ENCODE results near the gene MRPS7. TPM values are rescaled to one million over a fixed set of nuclear protein-coding genes. Genes with fewer than 3 reads are reported as not detected.

Gene MRPS7
- total and polyA plus RNA-seq, 9 of the 15 experiments (the other 6 are each of a cell fraction or from before 2014, with no cell fraction given): 107 to 244 (median 132) TPM

DNA sequence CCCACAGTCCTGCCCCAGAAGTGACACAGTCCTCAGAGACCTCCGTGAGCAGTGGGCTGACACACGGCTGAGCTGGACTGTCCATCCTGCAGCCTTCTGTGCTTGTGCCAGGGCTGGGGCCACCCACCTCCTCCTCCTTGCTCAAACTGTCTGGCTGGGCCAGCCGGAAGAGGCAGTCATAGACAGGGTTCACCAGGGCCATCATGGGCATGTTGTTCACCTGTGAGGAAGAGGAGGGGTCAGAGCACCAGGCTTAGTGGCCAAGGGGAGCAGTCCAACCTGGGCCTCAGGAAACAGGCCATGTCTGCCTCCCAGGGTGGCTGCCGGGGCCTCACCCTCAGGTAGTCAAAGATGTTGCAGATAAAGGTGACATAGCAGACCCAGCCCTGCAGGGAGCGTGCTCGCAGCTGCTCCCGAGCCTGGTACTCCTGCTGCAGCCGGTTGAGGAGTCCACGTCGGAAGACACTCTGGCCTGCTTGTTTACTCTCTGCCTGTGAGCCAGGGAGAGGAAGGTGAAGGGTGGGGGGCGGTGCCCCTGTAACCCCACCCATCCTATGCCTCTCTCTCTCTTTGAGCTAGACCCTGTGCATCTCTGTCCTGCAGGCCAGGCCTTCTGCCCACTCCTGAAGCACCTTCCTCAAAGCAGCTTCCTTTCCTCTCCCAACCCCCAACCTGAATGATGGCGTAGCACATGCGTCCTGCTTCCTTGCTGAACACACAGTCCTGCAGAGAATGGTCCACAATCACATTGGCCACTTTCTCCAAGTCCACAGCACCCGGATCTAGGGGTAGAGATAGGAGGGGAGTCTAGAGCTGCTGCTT, 5.9 kb downstream of the MRPS7 start (continued):
- TF ChIP-seq, protein P1, sequence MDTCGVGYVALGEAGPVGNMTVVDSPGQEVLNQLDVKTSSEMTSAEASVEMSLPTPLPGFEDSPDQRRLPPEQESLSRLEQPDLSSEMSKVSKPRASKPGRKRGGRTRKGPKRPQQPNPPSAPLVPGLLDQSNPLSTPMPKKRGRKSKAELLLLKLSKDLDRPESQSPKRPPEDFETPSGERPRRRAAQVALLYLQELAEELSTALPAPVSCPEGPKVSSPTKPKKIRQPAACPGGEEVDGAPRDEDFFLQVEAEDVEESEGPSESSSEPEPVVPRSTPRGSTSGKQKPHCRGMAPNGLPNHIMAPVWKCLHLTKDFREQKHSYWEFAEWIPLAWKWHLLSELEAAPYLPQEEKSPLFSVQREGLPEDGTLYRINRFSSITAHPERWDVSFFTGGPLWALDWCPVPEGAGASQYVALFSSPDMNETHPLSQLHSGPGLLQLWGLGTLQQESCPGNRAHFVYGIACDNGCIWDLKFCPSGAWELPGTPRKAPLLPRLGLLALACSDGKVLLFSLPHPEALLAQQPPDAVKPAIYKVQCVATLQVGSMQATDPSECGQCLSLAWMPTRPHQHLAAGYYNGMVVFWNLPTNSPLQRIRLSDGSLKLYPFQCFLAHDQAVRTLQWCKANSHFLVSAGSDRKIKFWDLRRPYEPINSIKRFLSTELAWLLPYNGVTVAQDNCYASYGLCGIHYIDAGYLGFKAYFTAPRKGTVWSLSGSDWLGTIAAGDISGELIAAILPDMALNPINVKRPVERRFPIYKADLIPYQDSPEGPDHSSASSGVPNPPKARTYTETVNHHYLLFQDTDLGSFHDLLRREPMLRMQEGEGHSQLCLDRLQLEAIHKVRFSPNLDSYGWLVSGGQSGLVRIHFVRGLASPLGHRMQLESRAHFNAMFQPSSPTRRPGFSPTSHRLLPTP (IDR thresholded peaks at IDR 0.05; ENCODE audit: borderline replicate concordance, extremely low read depth, insufficient read length): no peak
- TF ChIP-seq BMI1 (IDR thresholded peaks at IDR 0.05; ENCODE audit: low read length) (no peak), MYC (IDR thresholded peaks at IDR 0.05; ENCODE audit: low read depth, low read length) (peak; percentile 59), MYC (CRISPR knock-in tag; IDR thresholded peaks at IDR 0.05; ENCODE audit: borderline replicate concordance, low read depth) (no peak), RNF2 (IDR thresholded peaks at IDR 0.05) (no peak), SMARCE1 (IDR thresholded peaks at IDR 0.05) (no peak), ATF1 (CRISPR knock-in tag; IDR thresholded peaks at IDR 0.05) (no peak), ATF1 (tag; IDR thresholded peaks at IDR 0.05) (peak; percentile 50), SRSF3 (IDR thresholded peaks at IDR 0.05; ENCODE audit: insufficient read depth, low read length) (no peak), ZNF24 (IDR thresholded peaks at IDR 0.05) (no peak), ZNF699 (CRISPR knock-in tag; IDR thresholded peaks at IDR 0.05; ENCODE audit: insufficient replicate concordance) (no peak), KDM2B (CRISPR knock-in tag; IDR thresholded peaks at IDR 0.05) (no peak), TEAD1 (CRISPR knock-in tag; IDR thresholded peaks at IDR 0.05) (no peak), ZNF79 (CRISPR knock-in tag; IDR thresholded peaks at IDR 0.05; ENCODE audit: low read depth) (no peak), ZFX (CRISPR knock-in tag; IDR thresholded peaks at IDR 0.05) (peak; percentile 62), ZNF764 (CRISPR knock-in tag; IDR thresholded peaks at IDR 0.05; ENCODE audit: low read depth) (no peak), TAF15 (IDR thresholded peaks at IDR 0.05; ENCODE audit: low read depth, low read length) (no peak), SUPT5H (IDR thresholded peaks at IDR 0.05) (peak; percentile 55; the same call in 1 of the 2 replicates), U2AF1 (optimal IDR thresholded peaks at IDR 0.05; ENCODE audit: low read depth, low read length) (no peak), RBM15 (IDR thresholded peaks at IDR 0.05; ENCODE audit: insufficient read depth, low read length) (no peak), DMBX1 (CRISPR knock-in tag; IDR thresholded peaks at IDR 0.05; ENCODE audit: borderline replicate concordance) (no peak), ZNF384 (IDR thresholded peaks at IDR 0.05; ENCODE audit: low read depth, low read length) (no peak), SMARCC2 (IDR thresholded peaks at IDR 0.05; ENCODE audit: low read depth) (no peak)
- TF ChIP-seq, protein P2, sequence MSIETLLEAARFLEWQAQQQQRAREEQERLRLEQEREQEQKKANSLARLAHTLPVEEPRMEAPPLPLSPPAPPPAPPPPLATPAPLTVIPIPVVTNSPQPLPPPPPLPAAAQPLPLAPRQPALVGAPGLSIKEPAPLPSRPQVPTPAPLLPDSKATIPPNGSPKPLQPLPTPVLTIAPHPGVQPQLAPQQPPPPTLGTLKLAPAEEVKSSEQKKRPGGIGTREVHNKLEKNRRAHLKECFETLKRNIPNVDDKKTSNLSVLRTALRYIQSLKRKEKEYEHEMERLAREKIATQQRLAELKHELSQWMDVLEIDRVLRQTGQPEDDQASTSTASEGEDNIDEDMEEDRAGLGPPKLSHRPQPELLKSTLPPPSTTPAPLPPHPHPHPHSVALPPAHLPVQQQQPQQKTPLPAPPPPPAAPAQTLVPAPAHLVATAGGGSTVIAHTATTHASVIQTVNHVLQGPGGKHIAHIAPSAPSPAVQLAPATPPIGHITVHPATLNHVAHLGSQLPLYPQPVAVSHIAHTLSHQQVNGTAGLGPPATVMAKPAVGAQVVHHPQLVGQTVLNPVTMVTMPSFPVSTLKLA (conservative IDR thresholded peaks at IDR 0.05): peak in 1 of 2 experiments; percentile 34; a peak in 2 of 4 replicates

All from K562 (cell line).